ENCODE data around the gene PHLDA1.

The PHLDA1 gene

GRCh38 chr12:76069339-76069738, 37.8 kb upstream of the PHLDA1 start:
- H3K36me3 ChIP-seq (ENCODE audit: insufficient read depth): peaks cover 59% of the 10 kb centered on the region; the same call in 1 of the 2 replicates
- H3K4me2 ChIP-seq: no peak overlapping the region
- H4K20me1 ChIP-seq (ENCODE audit: insufficient read depth): peaks cover 52% of the 10 kb centered on the region
- no peak for TF ChIP-seq CTCF (conservative IDR thresholded peaks at IDR 0.05; ENCODE audit: low read depth, low read length)
- H3K27me3 ChIP-seq (ENCODE audit: insufficient read depth, low read depth): no peaks in the 10 kb centered on the region
- H3K79me2 ChIP-seq (ENCODE audit: insufficient read depth, low read depth): peaks cover 98% of the 10 kb centered on the region
- no peak overlapping the region for H3K9ac ChIP-seq
- H3K4me1 ChIP-seq (ENCODE audit: low read depth, poor library complexity, severe bottlenecking): peaks cover 13% of the 10 kb centered on the region
- H3K27ac ChIP-seq: no peak overlapping the region
- H3K4me3 ChIP-seq (IDR thresholded peaks at IDR 0.05; ENCODE audit: insufficient read depth, low read depth, low read length): no peak overlapping the region
- H2AFZ ChIP-seq (ENCODE audit: low read depth): no peak overlapping the region

GRCh38 chr12:76065917-76066316, 34.3 kb upstream of the PHLDA1 start:
- TF ChIP-seq CTCF (conservative IDR thresholded peaks at IDR 0.05; ENCODE audit: low read depth, low read length): no peak

GRCh38 chr12:76064904-76065303, 33.3 kb upstream of the PHLDA1 start:
- Histone ChIP-seq H3K4me2 (no peak overlapping the region), H3K36me3 (ENCODE audit: insufficient read depth) (peaks cover 52% of the 10 kb centered on the region; the same call in 1 of the 2 replicates), H4K20me1 (ENCODE audit: insufficient read depth) (peaks cover 21% of the 10 kb centered on the region; the same call in 1 of the 2 replicates), H3K27ac (no peak overlapping the region), H2AFZ (ENCODE audit: low read depth) (no peak overlapping the region), H3K9ac (no peak overlapping the region), H3K79me2 (ENCODE audit: insufficient read depth, low read depth) (peaks cover 91% of the 10 kb centered on the region), H3K4me3 (IDR thresholded peaks at IDR 0.05; ENCODE audit: insufficient read depth, low read depth, low read length) (no peak overlapping the region), H3K4me1 (ENCODE audit: low read depth, poor library complexity, severe bottlenecking) (no peaks in the 10 kb centered on the region), H3K27me3 (ENCODE audit: insufficient read depth, low read depth) (no peaks in the 10 kb centered on the region)
- no peak for TF ChIP-seq CTCF (conservative IDR thresholded peaks at IDR 0.05; ENCODE audit: low read depth, low read length)

More at GRCh38 chr12:76065917-76066316, 34.3 kb upstream of the PHLDA1 start:
- Histone ChIP-seq H3K36me3 (ENCODE audit: insufficient read depth) (peaks cover 43% of the 10 kb centered on the region; the same call in 1 of the 2 replicates), H4K20me1 (ENCODE audit: insufficient read depth) (peaks cover 26% of the 10 kb centered on the region), H3K4me3 (IDR thresholded peaks at IDR 0.05; ENCODE audit: insufficient read depth, low read depth, low read length) (no peak overlapping the region), H3K27me3 (ENCODE audit: insufficient read depth, low read depth) (no peaks in the 10 kb centered on the region), H3K79me2 (ENCODE audit: insufficient read depth, low read depth) (peaks cover 98% of the 10 kb centered on the region), H3K4me1 (ENCODE audit: low read depth, poor library complexity, severe bottlenecking) (no peaks in the 10 kb centered on the region), H3K4me2 (no peak overlapping the region), H3K27ac (no peak overlapping the region), H2AFZ (ENCODE audit: low read depth) (no peak overlapping the region), H3K9ac (no peak overlapping the region)

GRCh38 chr12:76060111-76060510, 28.5 kb upstream of the PHLDA1 start:
- Histone ChIP-seq H3K9ac (no peak overlapping the region), H3K4me3 (IDR thresholded peaks at IDR 0.05; ENCODE audit: insufficient read depth, low read depth, low read length) (no peak overlapping the region), H3K27ac (no peak overlapping the region), H4K20me1 (ENCODE audit: insufficient read depth) (peaks cover 10% of the 10 kb centered on the region; the same call in 1 of the 2 replicates), H2AFZ (ENCODE audit: low read depth) (no peak overlapping the region), H3K4me2 (no peak overlapping the region), H3K4me1 (ENCODE audit: low read depth, poor library complexity, severe bottlenecking) (no peaks in the 10 kb centered on the region), H3K79me2 (ENCODE audit: insufficient read depth, low read depth) (peaks cover 52% of the 10 kb centered on the region), H3K36me3 (ENCODE audit: insufficient read depth) (peaks cover 38% of the 10 kb centered on the region), H3K27me3 (ENCODE audit: insufficient read depth, low read depth) (no peaks in the 10 kb centered on the region)
- no peak for TF ChIP-seq CTCF (conservative IDR thresholded peaks at IDR 0.05; ENCODE audit: low read depth, low read length)
